GM21515 (cell line): Measurements from ENCODE around the gene ADAM10.

Experiments used
- ATAC-seq: cut with Tn5 transposase; IDR thresholded peaks from one replicate; pipeline ENCODE4 v1.9.1; 2021; ENCODE audit not compliant: unreplicated experiment

ADAM10 gene

DNA sequence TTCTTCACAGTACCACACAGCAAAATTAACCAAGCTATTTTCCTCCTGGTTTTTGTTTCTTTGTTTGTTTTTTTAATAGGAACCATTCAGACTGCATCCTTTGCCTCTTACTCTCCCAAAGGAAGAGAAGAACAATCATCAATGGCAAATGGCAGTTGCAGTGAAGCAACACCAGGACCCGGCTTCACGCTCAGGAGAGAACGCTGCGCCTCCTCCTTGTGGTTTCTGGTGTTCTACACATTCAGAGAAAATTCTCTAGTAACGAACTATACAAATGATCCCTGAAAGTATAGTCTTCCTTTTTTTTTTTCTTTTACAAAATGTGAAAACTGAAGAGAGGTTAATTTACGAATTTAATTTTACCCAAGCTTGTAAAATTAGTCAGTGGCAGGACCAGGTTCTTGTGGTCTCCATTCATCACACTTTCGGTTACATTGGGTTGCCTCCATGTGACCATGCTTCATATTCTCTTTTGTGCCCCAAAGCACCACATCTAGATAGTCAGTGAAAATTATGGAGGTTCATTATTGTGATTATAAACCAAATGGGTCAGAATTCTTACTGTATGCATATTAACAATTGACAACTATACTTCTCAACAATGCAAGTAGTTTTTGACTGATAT is 11.0 kb upstream of the ADAM10 start:
- ATAC-seq = no peak

DNA sequence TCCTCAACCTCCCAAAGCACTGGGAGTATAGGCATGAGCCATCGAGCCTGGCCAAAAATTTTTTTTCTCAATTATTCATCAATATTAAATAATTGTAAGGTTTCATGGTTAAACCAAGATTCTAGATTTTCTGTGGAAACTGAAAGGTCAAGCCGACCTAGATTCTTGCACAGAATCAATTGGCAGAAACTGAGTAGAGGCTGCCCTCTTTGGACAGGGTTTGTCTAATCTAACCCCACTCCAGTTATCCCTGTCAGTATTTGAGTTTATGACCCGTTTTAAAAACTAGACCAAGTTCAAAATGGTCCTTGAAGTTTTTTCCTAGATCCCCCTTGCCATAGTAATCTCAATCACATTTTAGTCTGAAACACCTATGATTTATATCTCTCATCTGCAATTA is 8.6 kb upstream of the ADAM10 start:
- ATAC-seq = no peak

DNA sequence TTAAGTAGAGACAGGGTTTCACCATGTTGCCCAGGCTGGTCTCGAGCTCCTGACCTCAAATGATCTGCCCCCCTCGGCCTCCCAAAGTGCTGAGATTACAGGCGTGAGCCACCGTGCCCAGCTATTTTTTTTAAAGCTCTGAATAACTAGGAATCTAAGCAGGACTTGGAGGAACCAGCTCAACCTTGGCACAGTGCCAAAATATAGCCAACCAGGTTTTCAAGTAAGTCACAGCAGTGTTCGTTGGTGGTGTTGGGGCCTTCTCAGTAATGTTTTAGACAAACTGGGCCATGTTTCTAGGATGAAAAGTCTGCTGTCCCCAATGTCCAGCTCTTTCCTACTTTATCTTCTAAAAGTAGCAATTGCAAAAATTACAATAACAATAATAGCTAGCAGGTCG is 6.4 kb upstream of the ADAM10 start:
- no peak for ATAC-seq

DNA sequence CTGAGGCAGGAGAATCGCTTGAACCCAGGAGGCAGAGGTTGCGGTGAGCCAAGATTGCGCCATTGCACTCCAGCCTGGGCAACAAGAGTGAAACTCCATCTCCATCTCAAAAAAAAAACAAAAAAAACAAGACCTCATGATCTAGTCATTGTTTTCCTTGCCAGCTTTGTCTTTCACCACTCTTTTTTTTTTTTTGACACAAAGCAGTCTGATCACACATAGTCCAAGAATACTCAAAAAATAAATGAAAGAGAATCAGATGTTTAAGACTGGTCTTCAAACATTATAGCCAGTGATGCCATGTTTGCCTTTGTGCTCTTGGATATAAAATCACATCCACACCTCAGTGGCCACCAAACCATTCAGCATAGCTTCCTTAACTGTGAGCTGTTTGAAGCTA is 5.8 kb upstream of the ADAM10 start:
- ATAC-seq = no peak

DNA sequence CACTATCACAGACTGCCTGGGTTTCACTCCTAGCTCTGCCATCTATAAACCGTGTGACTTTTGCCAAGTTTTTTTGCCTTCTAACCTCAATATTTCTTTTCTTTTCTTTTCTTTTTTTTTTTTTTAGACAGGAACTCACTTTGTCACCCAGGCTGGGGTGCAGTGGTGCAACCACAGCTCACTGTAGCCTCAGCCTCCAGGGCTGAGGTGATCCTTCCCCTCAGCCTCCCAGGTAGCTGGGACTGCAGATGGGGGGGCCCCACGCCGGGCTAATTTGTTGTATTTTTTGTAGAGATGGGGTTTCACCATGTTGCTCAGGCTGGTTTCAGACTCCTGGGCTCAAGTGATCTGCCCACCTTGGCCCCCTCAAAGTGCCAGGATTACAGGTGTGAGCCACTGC is 3.2 kb upstream of the ADAM10 start:
- ATAC-seq = no peak

DNA sequence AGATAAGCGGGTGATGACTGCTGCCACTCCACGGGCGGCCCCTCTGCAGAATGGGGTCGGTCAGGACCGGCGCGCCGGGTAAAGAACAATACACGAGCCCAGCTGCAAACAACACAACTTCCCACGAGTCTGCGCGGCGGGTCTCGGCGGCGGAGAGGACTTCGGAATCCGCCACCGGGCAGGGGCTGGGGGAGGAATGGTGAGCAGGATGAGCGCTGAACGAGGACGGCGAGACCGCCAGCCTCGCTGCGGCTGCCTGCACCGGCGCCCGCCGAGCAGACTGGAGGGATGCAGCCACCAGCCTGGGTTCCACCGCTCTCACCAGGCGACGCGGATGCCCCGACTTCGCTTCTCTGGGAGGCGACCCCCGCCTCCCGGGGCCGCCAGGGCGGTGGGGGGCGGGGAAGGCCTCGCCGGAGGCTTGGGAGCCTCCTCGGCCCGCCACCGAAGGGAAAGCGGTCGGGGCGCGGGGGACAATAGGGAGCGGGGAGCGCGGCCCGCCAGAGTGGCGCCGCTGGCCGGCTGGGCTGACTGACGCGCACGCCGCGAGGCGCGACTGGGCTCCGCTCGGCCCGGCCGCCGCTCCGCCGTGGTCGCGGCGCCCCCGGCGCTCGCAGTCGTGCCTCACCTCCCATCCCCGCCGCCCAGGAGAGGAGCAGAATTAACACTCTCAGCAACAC is 515 bp downstream of the ADAM10 start:
- peak; percentile 31 for ATAC-seq

DNA sequence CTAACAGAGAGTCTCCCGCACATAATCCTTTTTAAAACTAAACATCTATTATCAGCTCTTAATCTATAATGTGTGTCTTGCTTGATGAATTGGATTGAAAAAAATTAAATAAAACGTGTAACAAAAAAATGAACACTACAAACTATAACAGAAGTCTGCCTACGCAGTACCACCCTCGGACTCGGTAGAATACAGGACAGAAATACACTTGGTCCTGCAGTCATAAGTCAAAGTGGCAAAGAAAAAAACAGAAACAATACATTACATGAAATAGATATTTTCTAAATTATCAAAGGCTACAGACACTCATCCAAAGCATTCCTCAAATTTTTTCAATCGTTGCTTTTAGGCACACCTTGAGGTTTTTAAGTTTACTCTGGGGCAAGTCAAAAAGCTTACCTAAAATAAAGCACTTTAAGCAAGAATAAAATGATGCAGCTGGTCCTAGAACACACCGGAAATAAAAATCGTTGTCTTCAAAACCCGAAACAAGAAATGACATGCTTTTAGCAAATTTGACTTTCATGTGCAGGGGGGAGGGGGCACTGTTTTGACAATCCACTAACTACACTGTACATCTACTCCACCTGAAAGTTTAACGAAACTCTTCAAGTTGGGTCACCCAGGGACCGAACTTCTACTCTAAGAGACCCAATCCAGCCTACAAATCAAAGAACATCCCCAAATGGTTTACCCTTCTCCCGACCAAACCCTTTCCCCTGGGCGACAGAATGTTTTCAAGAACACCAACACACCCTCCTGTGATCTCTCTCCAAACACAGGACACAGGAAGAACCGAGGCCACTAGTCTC is 1.3 kb downstream of the ADAM10 start:
- peak; percentile 7 for ATAC-seq

DNA sequence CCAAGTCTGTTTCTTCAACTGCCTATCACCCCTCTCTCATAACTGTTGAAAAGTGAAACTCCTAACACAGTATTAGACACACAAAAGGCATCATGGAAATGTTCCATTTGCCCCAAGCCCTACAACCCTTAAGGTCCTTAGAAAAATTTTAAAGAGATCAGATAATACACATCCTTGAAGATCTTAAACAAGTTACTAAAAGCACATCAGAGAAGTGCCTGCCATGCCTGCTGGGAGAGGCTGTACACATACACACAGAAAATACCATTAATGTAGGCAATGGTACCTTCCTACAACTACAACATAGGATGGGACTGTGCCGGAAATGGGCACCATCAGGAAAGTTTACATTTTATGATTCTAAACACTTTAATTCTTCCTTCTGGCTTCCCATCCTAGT is 3.3 kb downstream of the ADAM10 start:
- no peak for ATAC-seq

DNA sequence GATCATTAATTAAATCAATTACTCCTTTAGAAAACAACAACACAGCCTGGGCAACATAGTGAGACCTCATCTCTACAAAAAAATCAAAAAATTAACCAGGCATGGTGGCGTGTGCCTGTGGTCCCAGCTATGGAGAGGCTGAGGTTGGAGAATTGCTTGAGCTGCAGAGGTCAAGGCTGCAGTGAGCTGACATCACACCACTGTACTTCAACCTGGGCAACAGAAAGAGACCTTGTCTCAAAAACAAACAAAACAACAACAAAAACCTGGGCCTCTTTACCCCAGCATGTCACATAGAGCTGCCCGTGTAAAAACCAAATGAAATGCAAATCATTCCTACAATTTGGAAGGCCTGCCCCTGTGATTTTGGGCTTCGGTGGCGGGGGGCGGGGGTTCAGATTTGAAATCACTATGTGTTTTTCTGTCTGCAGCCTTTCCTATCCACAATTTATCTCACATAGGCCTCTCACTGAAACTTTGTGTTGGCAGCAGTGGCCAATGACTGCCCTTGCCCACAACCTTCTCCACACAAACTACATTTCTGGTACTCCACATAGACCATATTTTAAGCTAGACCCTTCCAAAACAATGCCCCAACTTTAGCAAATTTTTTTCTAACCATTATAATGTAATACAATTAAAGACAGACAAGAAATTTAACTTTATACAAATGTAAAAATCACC is 6.5 kb downstream of the ADAM10 start:
- ATAC-seq = no peak

DNA sequence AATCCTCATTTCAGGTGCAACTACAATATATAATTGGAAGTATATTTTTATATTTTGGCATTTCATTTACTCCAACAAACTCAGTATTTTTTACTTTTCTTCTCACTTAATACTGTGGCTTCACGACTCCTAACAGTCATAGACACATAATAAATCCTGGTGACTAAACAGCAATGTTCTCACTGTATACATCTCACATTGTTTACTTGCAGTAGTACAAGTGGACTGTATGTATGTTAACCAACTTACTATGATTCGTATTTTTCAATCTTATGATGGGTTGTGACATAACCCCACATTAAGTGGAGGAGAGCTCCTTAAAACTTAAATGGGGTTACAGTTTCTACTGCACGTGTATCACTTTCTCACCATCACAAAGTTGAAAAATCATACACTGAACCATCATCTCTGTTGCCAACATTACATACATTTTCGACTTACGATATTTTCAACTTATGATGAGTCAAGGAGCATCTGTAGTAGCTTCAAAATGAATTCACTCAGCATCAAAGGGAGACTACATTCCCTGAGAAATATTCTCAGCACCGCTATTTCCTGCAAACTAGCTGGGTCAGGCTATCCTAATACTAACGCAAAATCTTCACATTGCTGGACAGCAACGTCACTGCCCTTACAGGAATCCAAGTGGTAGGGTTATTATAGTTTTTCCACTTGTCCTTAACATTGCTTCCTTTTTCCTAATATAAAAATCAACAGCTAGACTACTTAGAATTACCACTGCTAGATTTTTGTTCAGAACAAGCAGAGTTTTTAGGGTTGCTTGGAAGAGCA is 7.3 kb downstream of the ADAM10 start:
- ATAC-seq = no peak

DNA sequence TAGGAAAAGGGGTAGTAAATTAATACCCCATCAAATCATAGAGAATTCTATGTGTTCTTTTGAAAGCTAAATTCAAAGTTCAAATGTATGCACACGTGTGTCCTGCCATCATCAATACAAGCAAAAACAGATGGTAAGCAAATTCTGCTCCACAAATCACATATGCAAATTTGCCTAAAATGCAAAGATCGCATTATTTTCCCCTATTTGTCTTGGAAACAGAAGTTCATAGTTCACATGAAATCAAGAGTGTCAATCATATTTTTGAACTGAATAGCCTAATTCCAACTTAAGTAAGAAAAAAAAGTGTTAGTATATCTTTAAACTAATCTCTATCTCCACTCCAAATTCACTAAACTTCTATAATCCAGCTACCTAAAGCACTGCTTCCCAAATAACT is 8.5 kb downstream of the ADAM10 start:
- no peak for ATAC-seq

DNA sequence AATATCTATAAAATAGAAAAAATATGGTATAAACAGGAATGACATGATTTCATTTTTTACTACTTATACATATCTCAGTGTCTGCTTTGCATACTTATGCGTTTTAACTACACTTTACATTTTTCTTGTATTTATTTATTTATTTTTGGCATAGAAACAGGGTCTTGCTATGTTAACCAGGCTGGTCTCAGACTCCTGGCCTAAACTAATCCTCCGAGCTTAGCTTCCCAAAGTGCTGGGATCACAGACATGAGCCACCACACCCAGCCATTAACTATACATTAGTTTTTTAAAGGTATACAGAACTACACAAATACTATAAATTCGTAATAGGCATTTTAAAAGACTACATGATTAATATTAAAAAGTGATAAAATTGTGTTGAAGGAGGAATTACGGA is 9.1 kb downstream of the ADAM10 start:
- ATAC-seq = no peak

DNA sequence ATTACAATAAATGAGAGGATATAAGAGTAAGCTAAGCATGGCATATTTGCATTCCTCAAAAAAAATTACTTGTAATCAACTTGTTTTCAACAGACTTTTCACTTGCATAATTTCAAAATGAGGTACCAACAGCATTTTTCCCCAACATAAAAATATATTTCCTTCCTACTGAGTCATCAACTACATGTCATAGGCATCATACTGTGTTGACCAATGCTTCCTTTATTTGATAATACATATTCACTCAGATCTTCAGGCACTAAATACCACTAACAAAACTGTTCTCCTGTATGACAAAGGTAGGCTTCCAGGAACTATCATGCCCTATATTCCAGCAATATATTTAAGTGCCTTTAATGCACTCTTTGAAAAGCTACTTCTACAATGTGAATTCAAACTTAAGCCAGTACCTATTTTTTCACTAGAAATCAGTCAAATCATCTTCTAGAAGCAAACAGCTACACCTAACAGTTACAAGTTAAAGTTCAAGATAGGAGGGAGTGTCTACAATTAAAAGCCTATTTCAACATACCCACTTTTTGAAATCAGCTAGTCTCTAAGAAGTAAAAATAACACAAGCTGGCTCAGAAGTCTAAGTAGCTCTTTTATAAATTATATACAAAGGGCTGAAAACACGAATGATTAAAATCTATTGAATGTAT is 11.3 kb downstream of the ADAM10 start:
- ATAC-seq = no peak

DNA sequence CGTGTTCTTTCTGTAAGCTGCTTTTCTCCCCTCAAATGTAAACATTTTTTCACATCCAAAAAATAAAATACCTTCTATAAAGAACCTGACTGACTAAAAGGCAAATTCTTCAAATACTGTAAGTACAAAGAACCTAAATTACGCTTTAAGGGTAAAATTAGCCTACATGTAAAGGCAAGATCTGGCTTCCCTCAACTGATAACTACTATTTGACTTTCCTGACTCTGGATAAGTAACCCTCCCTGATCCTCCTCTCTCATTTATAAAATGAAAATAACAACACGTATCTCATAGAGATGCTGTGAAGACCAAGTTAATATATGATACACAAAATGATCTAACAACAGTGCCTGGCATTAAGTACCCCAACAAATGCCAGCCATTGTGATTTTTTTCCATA is 12.2 kb downstream of the ADAM10 start:
- ATAC-seq = no peak

DNA sequence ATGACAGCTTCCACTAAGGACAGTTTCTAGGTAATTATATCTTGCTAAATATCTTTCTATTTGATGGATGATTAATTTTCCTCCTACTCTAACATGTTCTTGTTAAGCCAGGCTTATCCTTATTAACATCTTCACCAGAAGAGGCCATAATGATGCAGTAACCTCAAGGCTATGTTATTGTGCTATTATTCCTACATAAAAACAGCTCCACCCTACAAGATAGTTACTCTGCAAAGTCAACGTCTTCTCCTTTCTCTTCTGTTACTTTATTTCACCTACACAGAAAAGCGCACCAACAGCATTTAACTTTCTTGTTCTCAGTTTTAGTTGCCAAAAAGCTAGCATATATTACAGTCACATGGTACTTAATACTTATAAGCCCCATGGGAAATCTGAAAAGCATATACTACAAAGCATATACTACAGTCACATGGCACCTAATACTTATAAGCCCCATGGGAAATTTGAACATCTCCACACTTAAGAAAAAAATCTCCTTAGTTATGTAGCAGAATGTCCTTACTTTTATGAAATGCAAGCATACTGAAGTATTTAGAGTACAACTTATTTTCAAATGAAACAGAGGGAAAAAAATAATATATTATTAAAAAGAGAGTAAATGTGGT is 13.4 kb downstream of the ADAM10 start:
- ATAC-seq = no peak

DNA sequence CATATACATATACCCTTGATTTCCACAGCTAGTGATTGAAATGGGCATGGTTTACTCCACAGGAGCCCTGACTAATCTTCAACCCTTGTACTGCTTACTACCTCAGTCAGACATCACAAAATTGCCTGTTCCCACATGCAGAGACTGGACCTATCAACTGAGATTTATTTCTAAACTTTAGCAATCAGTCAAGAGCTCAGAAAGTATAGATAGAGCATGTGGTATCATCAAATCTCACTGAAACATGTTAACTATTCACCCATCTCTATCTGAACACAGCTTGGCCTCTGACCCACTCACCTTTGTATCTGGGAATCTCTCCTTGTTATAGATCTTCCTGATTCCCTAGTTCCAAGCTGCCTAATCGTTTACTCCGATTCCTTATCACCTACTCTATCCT is 14.6 kb downstream of the ADAM10 start:
- ATAC-seq = no peak

DNA sequence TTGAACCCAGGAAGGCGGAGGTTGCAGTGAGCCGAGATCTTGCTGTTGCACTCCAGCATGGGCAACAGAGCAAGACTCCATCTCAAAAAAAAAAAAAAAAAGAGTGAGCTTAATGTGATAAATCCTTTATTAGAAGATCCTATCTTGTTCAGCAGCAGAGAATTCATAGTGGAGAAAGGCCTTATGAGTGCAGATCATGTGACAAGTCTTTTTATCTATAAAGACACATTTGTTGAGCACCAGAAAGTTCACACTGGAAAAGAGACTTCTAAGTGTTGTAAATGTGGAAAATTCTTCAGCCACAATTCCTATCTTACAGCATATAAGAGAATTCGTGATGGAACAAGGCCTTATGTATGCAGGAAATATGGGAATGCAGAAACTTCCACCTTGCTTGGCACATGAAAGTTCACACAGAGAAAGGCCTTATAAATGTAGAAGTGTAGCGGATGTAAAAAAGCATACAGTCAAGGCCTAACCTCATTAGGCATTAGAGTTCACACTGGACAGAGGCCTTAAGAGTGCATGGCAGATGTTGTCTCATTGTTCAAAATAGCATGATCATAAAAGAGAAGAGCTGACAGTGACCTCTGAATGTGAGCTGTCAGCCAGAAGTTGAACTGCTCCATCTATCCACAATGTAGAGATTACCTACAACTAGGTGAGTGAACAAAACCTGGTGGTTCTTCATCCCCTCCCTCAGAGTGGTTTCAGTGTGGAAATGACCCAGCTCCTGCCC is 16.7 kb downstream of the ADAM10 start:
- ATAC-seq = no peak

DNA sequence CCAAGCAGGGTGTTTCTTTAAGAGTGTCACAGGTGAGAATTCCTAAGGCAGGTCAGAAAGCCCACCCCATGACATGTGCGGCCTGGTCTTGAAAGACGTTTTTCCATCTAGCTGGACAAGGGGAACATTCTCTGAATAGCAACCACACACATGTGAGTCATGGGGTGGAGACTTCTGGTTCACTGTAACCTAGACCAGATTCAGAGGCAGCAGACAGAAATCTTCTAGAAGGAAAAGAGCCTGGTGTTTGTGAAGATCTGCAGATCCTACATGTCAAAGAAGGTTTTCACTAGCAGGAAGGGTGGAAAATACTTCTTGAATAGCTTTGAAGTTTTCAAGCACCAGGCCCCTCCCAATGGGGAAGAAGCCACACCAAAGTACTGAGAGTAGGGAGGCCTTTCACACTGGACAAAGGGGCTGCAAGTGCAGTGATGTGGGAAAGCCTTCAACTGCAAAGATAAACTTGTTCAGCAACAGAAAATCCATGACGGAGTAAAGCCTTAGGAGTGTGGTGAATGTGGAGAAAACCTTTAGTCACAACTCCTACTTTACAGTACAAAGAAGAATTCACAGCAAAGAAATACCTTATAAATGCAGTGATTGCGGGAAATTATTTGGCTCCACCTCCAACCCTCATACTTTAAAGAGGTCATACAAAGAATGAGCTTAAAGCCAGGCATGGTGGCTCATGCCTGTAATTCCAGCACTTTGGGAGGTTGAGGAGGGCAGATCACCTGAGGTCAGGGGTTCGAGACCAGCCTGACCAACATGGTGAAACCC is 17.6 kb downstream of the ADAM10 start:
- no peak for ATAC-seq
